Astrocyte of the cerebellum (primary cell): ENCODE measurements around the gene ZNF316.

Experiments
- DNase-seq: peaks from one replicate; pipeline ENCODE4 v3.0.0-alpha.2; 2011; ENCODE audit warnings: low read depth
- H3K4me3 ChIP-seq: 2 replicates; pipeline ENCODE4 v1.5.1; 2011; ENCODE audit warnings: mild to moderate bottlenecking, low read depth, low read length, moderate library complexity
- in situ Hi-C: cut with HindIII; loops from 2 replicates; pipeline ENCODE4 v1.10.0; 2017; ENCODE audit warnings: low sequenced_read_pairs
- TF ChIP-seq, protein P1 (sequence below): IDR thresholded peaks from 2 replicates; pipeline ENCODE4 v1.5.1; 2012; ENCODE audit warnings: low read length, low read depth, moderate library complexity, mild to moderate bottlenecking; ENCODE audit errors: missing control alignments

ZNF316 gene

DNA sequence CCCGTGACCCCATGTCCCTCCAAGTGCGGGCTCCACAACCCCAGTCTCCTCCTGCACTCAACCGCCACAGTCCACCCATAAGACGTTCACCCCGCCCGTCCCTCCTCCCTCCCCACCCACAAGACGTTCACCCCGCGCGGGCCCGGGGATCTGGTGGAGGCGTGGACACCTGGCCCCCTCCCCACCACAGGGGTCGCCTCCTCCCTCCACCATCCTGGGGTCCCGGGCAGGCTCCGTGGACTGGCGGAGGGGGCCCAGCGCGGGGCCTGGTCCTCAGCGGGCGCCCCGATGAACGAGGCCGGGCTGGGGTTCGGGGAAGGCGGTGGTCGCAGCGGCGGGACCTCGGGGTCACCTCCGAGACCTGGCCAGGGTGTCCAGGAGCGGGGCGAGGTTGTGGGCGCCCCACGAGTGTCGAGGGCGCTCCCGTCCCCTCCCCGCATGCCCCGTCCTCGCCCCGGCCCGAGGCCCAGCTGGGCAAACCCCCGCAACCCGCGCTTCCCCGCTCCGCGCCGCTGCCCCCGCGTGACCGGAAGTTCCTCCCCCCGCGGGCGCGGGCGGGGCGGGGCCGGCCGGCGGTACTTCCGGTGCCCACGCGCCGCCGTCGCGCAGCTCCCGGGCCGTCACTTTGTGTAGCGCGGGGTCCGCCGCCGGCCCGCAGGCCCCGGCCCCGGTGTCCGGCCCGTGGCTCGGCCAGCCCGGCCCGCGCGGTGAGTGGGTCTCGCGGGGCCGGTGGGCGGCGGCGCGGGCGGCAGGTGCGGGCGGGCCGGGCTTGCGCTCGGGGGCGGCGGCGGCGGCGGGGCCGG, at the start of gene ZNF316:
Gene ZNF316 (plus strand): TSS at position 578 of the 803 bp plus-strand sequence. CDS start 5,092 bp downstream, outside the sequence.
- TF ChIP-seq, protein P1, sequence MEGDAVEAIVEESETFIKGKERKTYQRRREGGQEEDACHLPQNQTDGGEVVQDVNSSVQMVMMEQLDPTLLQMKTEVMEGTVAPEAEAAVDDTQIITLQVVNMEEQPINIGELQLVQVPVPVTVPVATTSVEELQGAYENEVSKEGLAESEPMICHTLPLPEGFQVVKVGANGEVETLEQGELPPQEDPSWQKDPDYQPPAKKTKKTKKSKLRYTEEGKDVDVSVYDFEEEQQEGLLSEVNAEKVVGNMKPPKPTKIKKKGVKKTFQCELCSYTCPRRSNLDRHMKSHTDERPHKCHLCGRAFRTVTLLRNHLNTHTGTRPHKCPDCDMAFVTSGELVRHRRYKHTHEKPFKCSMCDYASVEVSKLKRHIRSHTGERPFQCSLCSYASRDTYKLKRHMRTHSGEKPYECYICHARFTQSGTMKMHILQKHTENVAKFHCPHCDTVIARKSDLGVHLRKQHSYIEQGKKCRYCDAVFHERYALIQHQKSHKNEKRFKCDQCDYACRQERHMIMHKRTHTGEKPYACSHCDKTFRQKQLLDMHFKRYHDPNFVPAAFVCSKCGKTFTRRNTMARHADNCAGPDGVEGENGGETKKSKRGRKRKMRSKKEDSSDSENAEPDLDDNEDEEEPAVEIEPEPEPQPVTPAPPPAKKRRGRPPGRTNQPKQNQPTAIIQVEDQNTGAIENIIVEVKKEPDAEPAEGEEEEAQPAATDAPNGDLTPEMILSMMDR, result no peak
- H3K4me3 ChIP-seq, result peak within 1 kb of the TSS; percentile 67
- no peak for DNase-seq
- in situ Hi-C loops, result loop anchor here (10.0 kb wide), 1 partner anchor 92 kb away; no protein-coding TSS in a partner anchor

DNA sequence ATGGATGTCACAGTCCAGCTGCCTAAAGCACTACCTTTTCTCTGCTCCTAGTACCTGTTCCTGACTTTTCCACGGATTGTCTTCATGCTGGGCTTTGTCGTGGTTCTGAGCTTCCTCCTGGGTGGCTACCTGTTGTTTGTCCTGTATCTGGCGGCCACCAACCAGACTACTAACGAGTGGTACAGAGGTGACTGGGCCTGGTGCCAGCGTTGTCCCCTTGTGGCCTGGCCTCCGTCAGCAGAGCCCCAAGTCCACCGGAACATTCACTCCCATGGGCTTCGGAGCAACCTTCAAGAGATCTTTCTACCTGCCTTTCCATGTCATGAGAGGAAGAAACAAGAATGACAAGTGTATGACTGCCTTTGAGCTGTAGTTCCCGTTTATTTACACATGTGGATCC, 48.6 kb upstream of the ZNF316 start:
- in situ Hi-C loops, result no loop called here
- TF ChIP-seq, protein P1, result no peak
- no peak for DNase-seq
- no peak overlapping the region for H3K4me3 ChIP-seq

DNA sequence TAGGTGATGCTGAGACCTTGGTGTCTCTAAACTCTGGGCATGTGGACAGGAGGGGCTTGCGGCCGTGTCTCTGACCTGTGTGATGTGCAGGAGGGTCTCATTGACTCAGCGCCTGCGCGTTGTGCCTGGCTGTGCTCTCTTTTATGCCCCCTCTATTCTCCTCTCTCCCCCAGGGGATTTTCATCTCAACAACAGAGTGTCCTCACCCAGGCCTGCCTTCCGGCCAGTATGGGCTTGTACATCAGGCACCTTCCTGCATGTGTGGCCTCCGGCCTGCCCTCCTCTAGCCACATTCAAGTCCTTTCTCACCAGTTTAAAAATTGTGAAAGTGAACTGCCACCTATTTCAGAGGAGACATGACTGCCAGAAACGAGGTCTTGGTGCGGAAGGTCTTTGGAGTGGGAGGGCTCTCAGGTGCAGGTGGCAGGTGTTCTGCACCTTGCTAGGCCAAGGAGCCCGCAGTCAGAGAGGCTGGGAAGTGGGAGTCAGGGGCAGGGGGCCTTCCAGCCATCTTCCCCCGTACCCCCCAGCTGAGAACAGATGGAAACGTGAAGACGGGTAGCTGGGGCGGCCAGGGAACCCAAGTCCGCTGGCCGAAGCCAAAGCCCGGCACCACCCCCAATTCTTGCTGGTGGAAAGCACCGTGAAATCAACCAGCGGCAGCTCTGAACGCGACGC, 47.8 kb upstream of the ZNF316 start:
- TF ChIP-seq, protein P1, result no peak
- in situ Hi-C loops, result no loop called here
- H3K4me3 ChIP-seq, result peak overlapping the region; percentile 83
- DNase-seq, result no peak

DNA sequence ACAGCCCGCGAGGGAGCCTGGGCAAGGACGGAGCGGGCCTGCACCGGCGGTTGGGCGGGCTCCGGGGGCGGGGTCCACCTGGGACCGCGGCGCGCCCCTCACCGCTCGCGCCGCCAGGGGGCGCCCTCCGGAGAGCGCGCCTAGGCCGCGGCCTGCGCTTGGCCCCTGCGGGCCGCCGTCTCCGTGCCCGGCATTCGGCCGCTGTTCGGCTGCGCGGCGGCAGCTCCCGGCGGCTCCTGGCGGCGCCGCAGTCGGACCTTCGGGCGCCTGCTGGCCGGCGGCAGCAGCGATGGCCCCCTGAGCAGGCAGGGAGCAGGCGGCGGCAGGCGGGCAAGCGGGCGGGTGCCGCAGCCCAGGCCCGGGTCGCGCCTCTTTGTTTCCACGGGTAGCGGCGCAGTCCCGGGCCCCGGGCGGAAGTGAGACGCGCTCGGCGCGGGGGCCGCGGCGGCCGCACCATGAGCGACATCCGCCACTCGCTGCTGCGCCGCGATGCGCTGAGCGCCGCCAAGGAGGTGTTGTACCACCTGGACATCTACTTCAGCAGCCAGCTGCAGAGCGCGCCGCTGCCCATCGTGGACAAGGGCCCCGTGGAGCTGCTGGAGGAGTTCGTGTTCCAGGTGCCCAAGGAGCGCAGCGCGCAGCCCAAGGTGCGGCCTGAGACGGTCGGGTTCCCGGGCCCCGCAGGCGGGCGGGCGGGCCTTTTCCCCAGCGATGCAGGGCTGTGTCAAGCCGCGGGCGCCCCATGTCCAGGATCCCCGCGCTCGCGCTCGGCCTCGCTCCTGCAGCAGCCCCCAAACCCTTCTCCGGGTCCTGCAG, 47.1 kb upstream of the ZNF316 start, which contains the start of gene INTS15:
Gene INTS15 (plus strand): TSS at position 193 of the 816 bp plus-strand sequence. CDS start 263 bp downstream, at position 456.
- H3K4me3 ChIP-seq, result peak within 1 kb of the TSS; percentile 83
- DNase-seq, result peak; percentile 41
- TF ChIP-seq, protein P1, result peak; percentile 34
- in situ Hi-C loops, result no loop called here

DNA sequence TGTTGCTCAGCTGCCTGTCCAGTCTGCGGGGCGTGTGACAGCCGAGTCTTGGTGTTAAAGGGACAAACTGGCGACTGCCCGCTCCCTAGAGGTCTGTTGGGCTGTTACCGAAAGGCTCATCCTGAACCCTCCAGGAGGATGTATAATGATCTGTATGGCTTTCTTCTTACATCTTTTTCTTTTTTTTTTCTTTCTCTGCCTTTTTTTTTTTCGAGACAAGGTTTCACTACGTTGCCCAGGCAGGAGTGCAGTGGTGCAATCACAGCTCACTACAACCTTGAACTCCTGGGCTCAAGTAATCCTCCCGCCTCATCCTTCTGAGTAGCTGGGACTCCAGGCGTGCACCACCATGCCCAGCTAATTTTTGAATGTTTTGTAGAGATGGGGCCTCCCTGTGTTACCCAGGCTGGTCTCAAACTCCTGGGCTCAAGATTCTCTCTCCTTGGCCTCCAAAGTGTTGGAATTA, 46.4 kb upstream of the ZNF316 start:
- DNase-seq, result no peak
- in situ Hi-C loops, result no loop called here
- TF ChIP-seq, protein P1, result no peak
- H3K4me3 ChIP-seq, result peak overlapping the region; percentile 83

DNA sequence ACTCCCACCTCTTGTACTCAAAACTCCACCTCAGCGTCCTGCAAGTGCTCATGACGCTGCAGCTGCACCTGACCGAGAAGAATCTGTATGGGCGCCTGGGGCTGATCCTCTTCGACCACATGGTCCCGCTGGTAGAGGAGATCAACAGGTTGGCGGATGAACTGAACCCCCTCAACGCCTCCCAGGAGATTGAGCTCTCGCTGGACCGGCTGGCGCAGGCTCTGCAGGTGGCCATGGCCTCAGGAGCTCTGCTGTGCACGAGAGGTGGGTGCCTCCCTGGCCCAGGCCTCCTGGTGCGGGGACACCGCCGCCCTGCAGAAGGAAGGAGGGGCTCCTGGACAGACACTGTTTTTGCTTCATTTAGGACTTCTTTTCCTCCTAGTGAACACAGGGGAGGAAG, 37.0 kb upstream of the ZNF316 start:
- no peak for DNase-seq

More for the DNA sequence above, 37.0 kb upstream of the ZNF316 start:
- TF ChIP-seq, protein P1, result no peak
- H3K4me3 ChIP-seq, result no peak overlapping the region
- in situ Hi-C loops, result no loop called here
